CD4-positive, alpha-beta T cell (primary cell): ENCODE measurements around the gene EAF2. TPM values are rescaled to one million over a fixed set of nuclear protein-coding genes. Genes with fewer than 3 reads are reported as not detected.

Experiments used
- ATAC-seq: fragments of 200-7000 bp; cut with Tn5 transposase; one replicate; pipeline ENCODE4 v1.10.0; 2022; ENCODE audit warnings: mild to moderate bottlenecking; ENCODE audit not compliant: poor library complexity
- CTCF ChIA-PET: fragments of 350-600 bp; sonication (Branson Sonifier 250); formaldehyde crosslinking; loops from one replicate; lab custom pipeline; 2021; ENCODE audit warnings: antibody characterized with exemption, inconsistent platforms; lab: Charles Lee
- POLR2A ChIA-PET: fragments of 350-600 bp; sonication (Branson Sonifier 250); formaldehyde crosslinking; loops from one replicate; lab custom pipeline; 2021; ENCODE audit warnings: antibody characterized with exemption, inconsistent platforms; lab: Charles Lee
- DNase-seq, 14 experiments: peaks; one replicate each; pipeline ENCODE4 v3.0.0-alpha.2; 2013 to 2020; ENCODE audit warnings: mixed read lengths in 2 of 14
- H3K27ac ChIP-seq, 2 donors: one replicate each; pipeline versions ENCODE4 v1.5.1 to v1.7.0; 2013; ENCODE audit warnings: low read length in 2 of 2, low read depth in 1 of 2, mild to moderate bottlenecking in 1 of 2
- H3K27me3 ChIP-seq, 2 experiments: 1 replicate in 1 of 2; 2 replicates in 1 of 2; pipeline versions ENCODE4 v1.6.1 to v1.7.0; 2013; ENCODE audit warnings: low read length in 2 of 2, control low read depth in 1 of 2, mild to moderate bottlenecking in 1 of 2, moderate library complexity in 1 of 2; ENCODE audit not compliant: insufficient read depth in 2 of 2, control insufficient read depth in 1 of 2
- H3K36me3 ChIP-seq: one replicate; pipeline ENCODE4 v1.6.1; 2013; ENCODE audit warnings: low read length, control low read depth; ENCODE audit not compliant: insufficient read depth
- H3K4me1 ChIP-seq: one replicate; pipeline ENCODE4 v1.6.1; 2013; ENCODE audit warnings: low read length, control low read depth; ENCODE audit not compliant: insufficient read depth
- H3K4me3 ChIP-seq: one replicate; pipeline ENCODE4 v1.5.1; 2013; ENCODE audit warnings: mild to moderate bottlenecking, low read length, moderate library complexity
- H3K9me3 ChIP-seq, 2 experiments: 1 replicate in 1 of 2; 2 replicates in 1 of 2; pipeline versions ENCODE4 v1.6.1 to v1.7.0; 2013; ENCODE audit warnings: low read length in 2 of 2, mild to moderate bottlenecking in 2 of 2, control low read depth in 1 of 2, moderate library complexity in 1 of 2; ENCODE audit not compliant: control insufficient read depth in 1 of 2, insufficient read depth in 1 of 2
- H3K27ac Mint-ChIP-seq: one replicate; pipeline ENCODE4 v1.8.0; 2020; ENCODE audit warnings: mixed read lengths
- H3K27me3 Mint-ChIP-seq: one replicate; pipeline ENCODE4 v1.8.0; 2021; ENCODE audit warnings: mixed read lengths
- H3K36me3 Mint-ChIP-seq: one replicate; pipeline ENCODE4 v1.8.0; 2021; ENCODE audit warnings: low read depth, mixed read lengths
- H3K4me1 Mint-ChIP-seq: one replicate; pipeline ENCODE4 v1.8.0; 2021; ENCODE audit warnings: low read depth, mixed read lengths
- H3K4me3 Mint-ChIP-seq: one replicate; pipeline ENCODE4 v1.8.0; 2020; ENCODE audit warnings: mild to moderate bottlenecking, mixed read lengths
- H3K9me3 Mint-ChIP-seq: one replicate; pipeline ENCODE4 v1.8.0; 2020; ENCODE audit warnings: mixed read lengths
- CTCF ChIP-seq: fragments of 200-600 bp; IDR thresholded peaks from one replicate; pipeline ENCODE4 v1.8.0; 2022; ENCODE audit warnings: antibody characterized with exemption, mild to moderate bottlenecking
- intact Hi-C, 2 experiments: fragments of 100-400 bp; cut with DNase I in 1 of 2; cut with micrococcal nuclease in 1 of 2; formaldehyde crosslinking; loops; one replicate each; pipeline versions ENCODE4 v1.15.1 to v1.9.0; 2023 to 2025; cut with DNase I, micrococcal nuclease
- total RNA-seq, 174 experiments: library from RNA in 2 of 174; stranded (reverse) in 2 of 174; gene quantifications; one replicate each; pipeline ENCODE4 v1.2.3 and lab custom pipeline; 2021 to 2026

The EAF2 gene
- total RNA-seq, 2 experiments from 2014 or later = 3.7 to 4.4 TPM

- Mint-ChIP-seq H3K4me3 (no peak overlapping the region), H3K27ac (no peak overlapping the region), H3K4me1 (no peaks in the 10 kb centered on the region), H3K9me3 (no peaks in the 10 kb centered on the region), H3K36me3 (no peaks in the 10 kb centered on the region), H3K27me3 (no peaks in the 10 kb centered on the region)
- Histone ChIP-seq H3K4me1 (no peaks in the 10 kb centered on the region), H3K9me3 (no peaks in the 10 kb centered on the region), H3K4me3 (no peak overlapping the region), H3K27ac (no peak overlapping the region), H3K27me3 (no peaks in the 10 kb centered on the region), H3K36me3 (no peaks in the 10 kb centered on the region)
- DNase-seq (no peak), ATAC-seq (no peak)
- POLR2A ChIA-PET = no interaction called here
- intact Hi-C loops = no loop called here
- CTCF ChIA-PET = no interaction called here
- no peak for TF ChIP-seq CTCF
Observed at GRCh38 chr3:121895736-121896135, 60.7 kb downstream of the EAF2 start.

GRCh38 chr3:121896823-121897222, 61.8 kb downstream of the EAF2 start:
- Mint-ChIP-seq H3K36me3 (peaks cover 2% of the 10 kb centered on the region), H3K9me3 (no peaks in the 10 kb centered on the region), H3K27ac (no peak overlapping the region), H3K4me3 (no peak overlapping the region), H3K4me1 (no peaks in the 10 kb centered on the region), H3K27me3 (no peaks in the 10 kb centered on the region)
- Histone ChIP-seq H3K4me1 (no peaks in the 10 kb centered on the region), H3K36me3 (no peaks in the 10 kb centered on the region), H3K27ac (no peak overlapping the region), H3K9me3 (no peaks in the 10 kb centered on the region), H3K4me3 (no peak overlapping the region), H3K27me3 (no peaks in the 10 kb centered on the region)
- CTCF ChIA-PET = interaction anchor here (0.6 kb wide), 1 partner anchor 366 kb away, joined by 3 read pairs; no protein-coding TSS in a partner anchor
- ATAC-seq = no peak
- intact Hi-C loops = no loop called here
- no peak for TF ChIP-seq CTCF
- POLR2A ChIA-PET = no interaction called here
- no peak for DNase-seq

- Histone ChIP-seq H3K36me3 (no peaks in the 10 kb centered on the region), H3K9me3 (no peaks in the 10 kb centered on the region), H3K27me3 (no peaks in the 10 kb centered on the region), H3K4me1 (no peaks in the 10 kb centered on the region), H3K4me3 (no peak overlapping the region), H3K27ac (no peak overlapping the region)
- ChIA-PET CTCF (interaction anchor here (0.6 kb wide), 1 partner anchor 366 kb away, joined by 3 read pairs; no protein-coding TSS in a partner anchor), POLR2A (no interaction called here)
- ATAC-seq = no peak
- no peaks in the 10 kb centered on the region for H3K4me1 Mint-ChIP-seq
- TF ChIP-seq CTCF = no peak
- no peak overlapping the region for H3K4me3 Mint-ChIP-seq
- no peaks in the 10 kb centered on the region for H3K27me3 Mint-ChIP-seq
- no peak overlapping the region for H3K27ac Mint-ChIP-seq
- H3K9me3 Mint-ChIP-seq = no peaks in the 10 kb centered on the region
- peaks cover 5% of the 10 kb centered on the region for H3K36me3 Mint-ChIP-seq
- no peak for DNase-seq
- intact Hi-C loops = no loop called here
Observed at GRCh38 chr3:121897296-121897695, 62.3 kb downstream of the EAF2 start.
